Hepatocyte (in vitro differentiated cells): Measurements from ENCODE around the gene BIN1.

Source experiments
- EZH2 ChIP-seq: fragments of 200-600 bp; sonication (generic); IDR thresholded peaks from 2 replicates; pipeline ENCODE4 v1.6.1; 2016; ENCODE audit warnings: antibody characterized with exemption, mild to moderate bottlenecking, borderline replicate concordance
- EZH2phosphoT487 ChIP-seq: fragments of 200-600 bp; sonication (generic); IDR thresholded peaks from one replicate; pipeline ENCODE4 v1.6.1; 2018; ENCODE audit warnings: antibody characterized with exemption, mild to moderate bottlenecking, low read depth, moderate library complexity; ENCODE audit not compliant: unreplicated experiment, severe bottlenecking
- TF ChIP-seq, protein P1 (sequence below): fragments of 200-600 bp; sonication (generic); IDR thresholded peaks from 2 replicates; pipeline ENCODE4 v1.5.1; 2016; ENCODE audit warnings: antibody characterized with exemption, mild to moderate bottlenecking; ENCODE audit not compliant: poor library complexity

DNA sequence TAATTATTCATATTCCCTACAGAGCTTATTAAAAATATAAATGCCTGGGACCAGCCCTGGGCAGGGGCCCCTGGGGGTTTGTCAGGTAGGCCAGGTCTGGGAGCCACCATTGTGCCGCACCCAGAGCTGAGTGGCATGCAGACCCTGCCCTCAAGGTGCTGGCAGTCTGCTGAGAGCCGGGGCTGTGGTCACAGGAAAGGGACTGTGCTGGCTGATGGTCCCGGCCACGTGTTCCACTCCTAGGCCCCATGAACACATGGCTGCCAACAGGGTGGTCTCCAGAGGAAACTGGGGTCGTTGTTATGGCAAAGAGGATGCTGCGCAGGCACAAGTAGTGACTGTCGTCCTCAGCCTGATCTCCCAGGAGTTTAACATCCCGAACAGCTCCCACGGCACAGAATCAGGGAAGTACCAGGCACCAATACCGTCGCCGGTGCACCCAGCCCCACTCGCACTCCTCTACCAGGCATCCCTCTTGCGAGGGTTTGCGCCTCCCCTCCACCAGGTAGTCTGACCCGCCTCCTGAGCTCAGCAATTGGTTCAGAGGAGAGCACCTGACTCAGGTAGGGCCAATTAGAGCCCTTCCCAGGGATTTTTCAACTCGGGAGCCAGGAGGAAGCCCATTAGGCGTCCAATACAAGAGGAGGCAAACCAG, 39.2 kb upstream of the BIN1 start:
- TF ChIP-seq, protein P1, sequence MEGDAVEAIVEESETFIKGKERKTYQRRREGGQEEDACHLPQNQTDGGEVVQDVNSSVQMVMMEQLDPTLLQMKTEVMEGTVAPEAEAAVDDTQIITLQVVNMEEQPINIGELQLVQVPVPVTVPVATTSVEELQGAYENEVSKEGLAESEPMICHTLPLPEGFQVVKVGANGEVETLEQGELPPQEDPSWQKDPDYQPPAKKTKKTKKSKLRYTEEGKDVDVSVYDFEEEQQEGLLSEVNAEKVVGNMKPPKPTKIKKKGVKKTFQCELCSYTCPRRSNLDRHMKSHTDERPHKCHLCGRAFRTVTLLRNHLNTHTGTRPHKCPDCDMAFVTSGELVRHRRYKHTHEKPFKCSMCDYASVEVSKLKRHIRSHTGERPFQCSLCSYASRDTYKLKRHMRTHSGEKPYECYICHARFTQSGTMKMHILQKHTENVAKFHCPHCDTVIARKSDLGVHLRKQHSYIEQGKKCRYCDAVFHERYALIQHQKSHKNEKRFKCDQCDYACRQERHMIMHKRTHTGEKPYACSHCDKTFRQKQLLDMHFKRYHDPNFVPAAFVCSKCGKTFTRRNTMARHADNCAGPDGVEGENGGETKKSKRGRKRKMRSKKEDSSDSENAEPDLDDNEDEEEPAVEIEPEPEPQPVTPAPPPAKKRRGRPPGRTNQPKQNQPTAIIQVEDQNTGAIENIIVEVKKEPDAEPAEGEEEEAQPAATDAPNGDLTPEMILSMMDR: no peak
- no peak for TF ChIP-seq EZH2
- no peak for TF ChIP-seq EZH2phosphoT487
